PC-9 (cell line): ENCODE data around the gene CDKN2C. TPM values are rescaled to one million over a fixed set of nuclear protein-coding genes. Genes with fewer than 3 reads are reported as not detected.

Experiments used
- BruUV-seq: library from RNA; stranded (reverse); fragments of 400-500 nt; replicated peaks from 2 replicates; lab custom pipeline; 2021; lab: Mats Ljungman, UMichigan
- CTCF ChIA-PET: fragments of 300-600 bp; sonication (Branson Sonifier 250); formaldehyde crosslinking; loops from one replicate; lab custom pipeline; 2022; ENCODE audit warnings: antibody characterized with exemption; lab: Charles Lee
- POLR2A ChIA-PET: fragments of 300-600 bp; sonication (Branson Sonifier 250); formaldehyde crosslinking; loops from one replicate; lab custom pipeline; 2022; ENCODE audit warnings: antibody characterized with exemption; ENCODE audit not compliant: unreplicated experiment; lab: Charles Lee
- DNase-seq, 2 experiments: peaks; one replicate each; pipeline versions ENCODE4 v3.0.0 to v3.0.0-alpha.2; 2015 to 2022; ENCODE audit warnings: mixed read lengths in 1 of 2
- H2AFZ ChIP-seq: fragments of 200-600 bp; sonication (generic); 2 replicates; pipeline ENCODE4 v1.8.1; 2017; ENCODE audit warnings: antibody characterized with exemption
- H3F3A ChIP-seq: fragments of 200-600 bp; sonication (generic); 2 replicates; pipeline ENCODE4 v1.8.1; 2017; ENCODE audit warnings: antibody characterized with exemption, mild to moderate bottlenecking, low read depth; ENCODE audit not compliant: insufficient read depth
- H3K27ac ChIP-seq: fragments of 200-600 bp; sonication (generic); 2 replicates; pipeline ENCODE4 v1.6.1; 2016; ENCODE audit warnings: mixed run types
- H3K27me3 ChIP-seq: fragments of 200-600 bp; sonication (generic); 2 replicates; pipeline ENCODE4 v1.6.1; 2016; ENCODE audit warnings: low read depth, mixed run types; ENCODE audit not compliant: insufficient read depth
- H3K36me3 ChIP-seq: fragments of 200-600 bp; sonication (generic); 2 replicates; pipeline ENCODE4 v1.6.1; 2016; ENCODE audit warnings: low read depth, mixed run types
- H3K4me1 ChIP-seq: fragments of 200-600 bp; sonication (generic); replicated peaks from 2 replicates; pipeline ENCODE4 v1.6.1; 2016; ENCODE audit warnings: mixed run types; ENCODE audit not compliant: insufficient read depth
- H3K4me2 ChIP-seq: fragments of 200-600 bp; sonication (generic); 2 replicates; pipeline ENCODE4 v1.6.1; 2017; ENCODE audit warnings: mixed run types
- H3K4me3 ChIP-seq: fragments of 200-600 bp; sonication (generic); 2 replicates; pipeline ENCODE4 v1.6.1; 2016; ENCODE audit warnings: mixed run types
- H3K79me2 ChIP-seq: fragments of 200-600 bp; sonication (generic); 2 replicates; pipeline ENCODE4 v1.6.1; 2017; ENCODE audit warnings: low read depth, mixed run types
- H3K9me2 ChIP-seq: fragments of 200-600 bp; sonication (generic); 2 replicates; pipeline ENCODE4 v1.8.1; 2017; ENCODE audit warnings: mild to moderate bottlenecking; ENCODE audit not compliant: insufficient read depth
- H3K9me3 ChIP-seq: fragments of 200-600 bp; sonication (generic); 2 replicates; pipeline ENCODE4 v1.8.1; 2016; ENCODE audit warnings: low read depth; ENCODE audit not compliant: insufficient read depth
- H4K20me1 ChIP-seq: fragments of 200-600 bp; sonication (generic); 2 replicates; pipeline ENCODE4 v1.8.1; 2017; ENCODE audit not compliant: insufficient read depth
- CTCF ChIP-seq: fragments of 200-600 bp; sonication (generic); conservative IDR thresholded peaks from 2 replicates; pipeline ENCODE4 v1.6.1; 2017; ENCODE audit warnings: mixed run types, antibody characterized with exemption, mild to moderate bottlenecking, moderate library complexity
- EZH2 ChIP-seq: fragments of 200-600 bp; sonication (generic); IDR thresholded peaks from 2 replicates; pipeline ENCODE4 v1.8.0; 2017; ENCODE audit warnings: antibody characterized with exemption, low read depth
- intact Hi-C: fragments of 100-400 bp; cut with micrococcal nuclease; formaldehyde crosslinking; loops from one replicate; pipeline ENCODE4 v1.10.0; 2022; ENCODE audit not compliant: unreplicated experiment
- total RNA-seq: library from RNA; stranded (reverse); gene quantifications from 2 replicates; pipeline ENCODE4 v1.2.3, GENCODE V29; 2021

The CDKN2C gene
- total RNA-seq, 1 experiment from 2014 or later: 17.1 TPM

DNA sequence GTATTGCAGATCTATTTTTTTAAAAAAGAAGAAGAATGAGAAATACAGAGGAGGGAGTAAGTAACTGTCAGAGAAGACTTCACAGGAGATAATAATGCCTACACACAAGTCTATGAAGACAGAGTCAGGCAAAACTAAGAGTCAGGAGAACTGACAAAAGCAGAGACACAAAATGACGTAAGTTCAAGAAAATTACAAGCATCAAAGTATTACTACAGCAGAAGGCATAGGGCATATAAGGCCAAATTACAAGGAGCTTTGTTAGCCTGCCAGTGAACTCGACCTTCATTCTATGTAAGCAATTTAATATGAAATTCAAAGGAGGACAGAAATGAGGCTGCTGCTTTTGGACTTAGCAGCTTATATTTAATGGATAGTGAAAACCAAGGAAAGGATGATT, 33.7 kb upstream of the CDKN2C start:
- TF ChIP-seq CTCF (no peak), EZH2 (no peak)
- no peaks in the 10 kb centered on the region for H3K27me3 ChIP-seq
- H3K9me3 ChIP-seq: no peaks in the 10 kb centered on the region
- H3K79me2 ChIP-seq: peaks cover 89% of the 10 kb centered on the region
- intact Hi-C loops: no loop called here
- ChIA-PET CTCF (no interaction called here), POLR2A (interaction anchor here (0.7 kb wide), 1 partner anchor 79 kb away, joined by 3 read pairs; no protein-coding TSS in a partner anchor)
- no peaks in the 10 kb centered on the region for H3K9me2 ChIP-seq
- DNase-seq: no peak
- H3K4me3 ChIP-seq: no peak overlapping the region
- no peak overlapping the region for H2AFZ ChIP-seq
- no peaks in the 10 kb centered on the region for H3K4me1 ChIP-seq
- H3K27ac ChIP-seq: no peak overlapping the region
- no peak overlapping the region for H3K4me2 ChIP-seq
- 0 out of 2 replicates have a peak, but pooled peaks cover 16% of the 10 kb centered on the region for H4K20me1 ChIP-seq
- no peaks in the 10 kb centered on the region for H3K36me3 ChIP-seq
- BruUV-seq: no TSS peak
- peaks cover under 1% of the 10 kb centered on the region; the same call in 1 of the 2 replicates for H3F3A ChIP-seq

DNA sequence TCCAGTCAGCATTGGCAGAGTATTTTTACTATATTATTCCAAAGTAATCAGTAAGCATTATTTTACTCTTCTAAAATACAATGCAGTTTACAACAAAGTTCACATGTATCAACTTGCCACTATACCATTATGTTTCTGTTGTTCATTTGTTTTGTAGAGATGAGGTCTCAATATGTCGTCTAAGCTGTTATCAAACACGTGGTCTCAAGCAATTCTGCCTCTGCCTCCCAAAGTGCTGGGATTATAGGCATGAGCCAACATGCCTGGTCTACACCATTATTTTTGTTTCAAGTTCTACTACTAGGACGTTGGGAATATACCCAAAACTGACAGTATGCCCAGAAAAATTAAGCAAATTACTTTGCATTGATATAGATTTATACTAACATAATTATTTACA, 29.8 kb upstream of the CDKN2C start:
- Histone ChIP-seq H3K27ac (no peak overlapping the region), H2AFZ (no peak overlapping the region), H3K36me3 (no peaks in the 10 kb centered on the region), H3K27me3 (no peaks in the 10 kb centered on the region), H4K20me1 (peaks cover 28% of the 10 kb centered on the region), H3K9me3 (no peaks in the 10 kb centered on the region), H3K4me2 (no peak overlapping the region), H3K4me3 (no peak overlapping the region), H3K79me2 (peaks cover 96% of the 10 kb centered on the region), H3F3A (no peaks in the 10 kb centered on the region), H3K4me1 (no peaks in the 10 kb centered on the region), H3K9me2 (no peaks in the 10 kb centered on the region; the same call in 1 of the 2 replicates)
- DNase-seq: no peak
- intact Hi-C loops: no loop called here
- TF ChIP-seq EZH2: no peak
- no peak for TF ChIP-seq CTCF
- no TSS peak for BruUV-seq
- ChIA-PET CTCF (interaction anchor here (0.7 kb wide), 1 partner anchor 218 kb away, joined by 6 read pairs; no protein-coding TSS in a partner anchor), POLR2A (no interaction called here)

DNA sequence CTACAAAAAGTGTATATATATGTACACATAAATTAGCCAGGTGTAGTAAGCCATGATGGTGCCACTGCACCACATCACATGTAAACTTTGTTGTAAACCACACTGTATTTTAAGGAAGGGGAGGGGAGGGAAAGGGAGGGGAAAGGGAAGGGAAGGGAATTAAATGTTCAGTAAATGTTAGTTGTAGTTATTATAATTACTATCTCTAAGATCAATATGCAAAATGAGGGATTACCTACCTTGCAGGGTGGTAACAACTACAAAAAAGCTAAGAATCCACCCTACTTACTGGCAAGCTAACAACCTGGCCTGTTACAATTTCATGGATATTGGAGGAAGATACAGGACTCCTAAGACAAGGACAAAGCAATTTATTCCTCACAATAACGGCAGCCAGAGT, 27.7 kb upstream of the CDKN2C start:
- no peaks in the 10 kb centered on the region for H3K9me3 ChIP-seq
- H3F3A ChIP-seq: no peaks in the 10 kb centered on the region
- no peak for DNase-seq
- H3K4me3 ChIP-seq: no peak overlapping the region
- CTCF ChIA-PET: no interaction called here
- no peak overlapping the region for H3K4me2 ChIP-seq
- no peaks in the 10 kb centered on the region; the same call in 1 of the 2 replicates for H3K9me2 ChIP-seq
- peaks cover 97% of the 10 kb centered on the region for H3K79me2 ChIP-seq
- peaks cover 23% of the 10 kb centered on the region for H4K20me1 ChIP-seq
- no peak overlapping the region for H2AFZ ChIP-seq
- POLR2A ChIA-PET: no interaction called here
- intact Hi-C loops: no loop called here
- no peaks in the 10 kb centered on the region for H3K4me1 ChIP-seq
- no peak overlapping the region for H3K27ac ChIP-seq
- BruUV-seq: no TSS peak
- no peaks in the 10 kb centered on the region for H3K27me3 ChIP-seq
- TF ChIP-seq CTCF (no peak), EZH2 (no peak)
- H3K36me3 ChIP-seq: no peaks in the 10 kb centered on the region
